HUES64 (cell line): ENCODE data around the gene SLC39A7. TPM values are rescaled to one million over a fixed set of nuclear protein-coding genes. Genes with fewer than 3 reads are reported as not detected.
A peak's percentile ranks its signal among the peaks of the same experiment; 100 is the strongest.

Experiments used
- H3K27ac ChIP-seq: 2 replicates; pipeline ENCODE4 v1.7.0; 2013; ENCODE audit warnings: low read depth, low read length, inconsistent platforms
- H3K27me3 ChIP-seq: 2 replicates; pipeline ENCODE4 v1.6.1; 2013; ENCODE audit warnings: mild to moderate bottlenecking, low read length; ENCODE audit not compliant: insufficient read depth
- H3K36me3 ChIP-seq: 2 replicates; pipeline ENCODE4 v1.6.1; 2013; ENCODE audit warnings: mild to moderate bottlenecking, low read length; ENCODE audit not compliant: insufficient read depth
- H3K4me1 ChIP-seq: 2 replicates; pipeline ENCODE4 v1.6.1; 2013; ENCODE audit warnings: mild to moderate bottlenecking, low read length, moderate library complexity; ENCODE audit not compliant: insufficient read depth
- H3K4me3 ChIP-seq: 2 replicates; pipeline ENCODE4 v1.5.1; 2013; ENCODE audit warnings: mild to moderate bottlenecking, low read length, moderate library complexity
- H3K9ac ChIP-seq: 2 replicates; pipeline ENCODE4 v1.6.1; 2013; ENCODE audit warnings: mild to moderate bottlenecking, low read depth, low read length
- H3K9me3 ChIP-seq: 2 replicates; pipeline ENCODE4 v1.6.1; 2013; ENCODE audit warnings: low read depth, low read length; ENCODE audit not compliant: insufficient read depth
- WGBS: fragments of 150-250, 120-280 bp; methylation state at CpG from one replicate; pipeline ENCODE4 v1.1.7; 2013; ENCODE audit warnings: missing lambda C conversion rate; 5-methylcytosine and 5-hydroxymethylcytosine counted together
- polyA plus RNA-seq, 2 experiments: library from polyadenylated mRNA; stranded (reverse); fragments of 50-300 nt; gene quantifications; one replicate each; pipeline ENCODE4 v1.2.3, GENCODE V29; 2013

The SLC39A7 gene, protein sequence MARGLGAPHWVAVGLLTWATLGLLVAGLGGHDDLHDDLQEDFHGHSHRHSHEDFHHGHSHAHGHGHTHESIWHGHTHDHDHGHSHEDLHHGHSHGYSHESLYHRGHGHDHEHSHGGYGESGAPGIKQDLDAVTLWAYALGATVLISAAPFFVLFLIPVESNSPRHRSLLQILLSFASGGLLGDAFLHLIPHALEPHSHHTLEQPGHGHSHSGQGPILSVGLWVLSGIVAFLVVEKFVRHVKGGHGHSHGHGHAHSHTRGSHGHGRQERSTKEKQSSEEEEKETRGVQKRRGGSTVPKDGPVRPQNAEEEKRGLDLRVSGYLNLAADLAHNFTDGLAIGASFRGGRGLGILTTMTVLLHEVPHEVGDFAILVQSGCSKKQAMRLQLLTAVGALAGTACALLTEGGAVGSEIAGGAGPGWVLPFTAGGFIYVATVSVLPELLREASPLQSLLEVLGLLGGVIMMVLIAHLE
- polyA plus RNA-seq (2013, experiment 1 of 2): 75.8 TPM
- polyA plus RNA-seq (2013, experiment 2 of 2): 72.8 TPM

DNA sequence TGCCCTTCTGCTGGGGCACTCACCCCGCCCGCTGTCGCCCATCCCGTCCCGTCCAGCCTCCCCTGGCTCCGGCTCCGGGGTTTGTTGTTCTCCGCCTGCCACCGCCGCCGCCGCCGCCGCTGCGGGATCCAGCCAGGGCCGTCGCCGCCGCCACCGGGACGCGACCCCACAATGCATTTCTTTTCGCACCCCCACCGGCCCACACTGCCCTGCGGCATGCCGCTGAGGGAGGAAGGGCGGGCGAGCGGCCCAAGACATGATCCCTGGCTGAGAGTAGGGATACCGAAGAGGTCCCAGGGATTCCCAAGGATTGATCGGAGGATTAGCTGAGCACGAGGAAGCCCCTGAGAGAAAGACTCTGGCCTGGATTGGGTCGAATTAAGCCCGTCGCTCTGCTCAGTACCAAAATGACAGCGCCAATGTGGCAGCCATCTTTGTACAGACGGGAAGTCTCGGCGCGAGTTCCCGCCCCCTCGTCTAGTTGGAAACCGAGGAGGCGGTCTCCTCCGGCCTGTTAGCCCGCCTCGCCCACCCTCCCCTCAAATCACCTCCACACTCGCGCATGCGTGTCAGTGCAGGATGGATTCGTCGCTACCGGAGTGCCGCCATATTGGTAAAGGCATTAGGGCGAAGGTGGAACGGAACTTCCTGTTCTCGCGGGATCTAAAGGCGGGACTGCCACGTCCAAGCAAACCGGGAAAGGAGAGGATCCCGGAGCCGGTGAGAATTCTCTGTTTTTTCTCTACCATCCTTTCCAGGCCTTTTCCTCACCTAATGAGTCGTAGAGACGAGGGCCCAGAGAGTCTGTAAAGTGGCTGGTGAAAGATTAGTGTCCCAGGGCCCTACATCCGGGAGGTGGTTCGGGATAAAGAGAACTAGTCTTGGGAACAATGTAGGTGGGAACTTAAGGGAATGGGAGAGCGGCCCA is at the start of gene SLC39A7, which contains the start of gene RXRB:
Gene SLC39A7 (plus strand): TSS at position 649 of the 928 bp plus-strand sequence. CDS start 379 bp downstream, outside the sequence.
Gene RXRB (minus strand): TSS at position 447 of the 928 bp plus-strand sequence. CDS start 189 bp downstream, at position 258.
- WGBS: under 1% methylated on average over 68 of the region's 68 CpGs
- H3K27ac ChIP-seq: peak within 1 kb of the TSS; percentile 99
- peaks cover 42% of the 10 kb centered on the region for H3K36me3 ChIP-seq
- no peaks in the 10 kb centered on the region for H3K9me3 ChIP-seq
- peak within 1 kb of the TSS; percentile 93 for H3K9ac ChIP-seq
- peak within 1 kb of the TSS; percentile 83 for H3K4me3 ChIP-seq
- peaks cover 23% of the 10 kb centered on the region for H3K4me1 ChIP-seq
- H3K27me3 ChIP-seq: peaks cover 6% of the 10 kb centered on the region

DNA sequence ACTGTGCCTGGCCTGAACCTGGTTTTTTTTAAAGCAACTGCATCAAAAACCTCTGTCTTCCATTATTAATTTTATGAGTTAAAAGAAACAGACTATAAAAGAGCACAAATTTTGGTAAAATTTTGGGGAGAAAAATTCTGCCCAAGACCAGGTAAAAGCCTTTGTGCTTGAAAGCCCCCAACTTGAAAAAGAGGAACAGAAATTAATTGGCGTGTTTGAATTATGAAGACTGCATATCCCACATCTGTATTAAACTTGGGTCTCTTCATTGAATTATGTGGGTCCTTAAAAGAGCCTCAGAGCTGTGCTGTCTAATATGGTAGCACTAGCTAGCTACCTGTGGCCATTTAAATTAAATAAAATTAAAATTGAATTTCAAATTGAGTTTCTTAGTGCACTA is 49.6 kb upstream of the SLC39A7 start:
- no peak overlapping the region for H3K4me3 ChIP-seq
- H3K9ac ChIP-seq: no peak overlapping the region
- no peaks in the 10 kb centered on the region; the same call in 1 of the 2 replicates for H3K27me3 ChIP-seq
- H3K27ac ChIP-seq: no peak overlapping the region
- 100% methylated on average over 1 of the region's 1 CpG for WGBS
- peaks cover 6% of the 10 kb centered on the region; the same call in 1 of the 2 replicates for H3K4me1 ChIP-seq
- peaks cover 5% of the 10 kb centered on the region for H3K9me3 ChIP-seq
- no peaks in the 10 kb centered on the region for H3K36me3 ChIP-seq

- WGBS: 77% methylated on average over 4 of the region's 4 CpGs
- Histone ChIP-seq H3K9ac (no peak overlapping the region), H3K27me3 (no peaks in the 10 kb centered on the region; the same call in 1 of the 2 replicates), H3K9me3 (peaks cover 5% of the 10 kb centered on the region), H3K27ac (no peak overlapping the region), H3K4me3 (no peak overlapping the region), H3K36me3 (no peaks in the 10 kb centered on the region), H3K4me1 (no peaks in the 10 kb centered on the region)
Observed at GRCh38 chr6:33154349-33154748, 46.3 kb upstream of the SLC39A7 start.

- Histone ChIP-seq H3K4me3 (no peak overlapping the region), H3K36me3 (no peaks in the 10 kb centered on the region), H3K9me3 (no peaks in the 10 kb centered on the region; the same call in 1 of the 2 replicates), H3K9ac (no peak overlapping the region), H3K27ac (no peak overlapping the region), H3K4me1 (peaks cover 6% of the 10 kb centered on the region), H3K27me3 (peaks cover 8% of the 10 kb centered on the region)
- 91% methylated on average over 6 of the region's 6 CpGs for WGBS
Observed at GRCh38 chr6:33156561-33156960, 44.1 kb upstream of the SLC39A7 start.

- Histone ChIP-seq H3K4me3 (no peak overlapping the region), H3K9me3 (no peaks in the 10 kb centered on the region), H3K9ac (no peak overlapping the region), H3K27me3 (peaks cover 12% of the 10 kb centered on the region), H3K4me1 (peaks cover 6% of the 10 kb centered on the region), H3K27ac (no peak overlapping the region), H3K36me3 (no peaks in the 10 kb centered on the region)
- 78% methylated on average over 1 of the region's 2 CpGs for WGBS
Observed at GRCh38 chr6:33156964-33157363, 43.7 kb upstream of the SLC39A7 start.

- Histone ChIP-seq H3K4me1 (peaks cover 6% of the 10 kb centered on the region), H3K9ac (no peak overlapping the region), H3K36me3 (no peaks in the 10 kb centered on the region), H3K4me3 (no peak overlapping the region), H3K27ac (no peak overlapping the region), H3K9me3 (no peaks in the 10 kb centered on the region), H3K27me3 (peaks cover 21% of the 10 kb centered on the region)
- WGBS: 93% methylated on average over 11 of the region's 11 CpGs
Observed at GRCh38 chr6:33160096-33160495, 40.6 kb upstream of the SLC39A7 start.

- Histone ChIP-seq H3K9ac (no peak overlapping the region), H3K27me3 (peaks cover 21% of the 10 kb centered on the region), H3K27ac (no peak overlapping the region), H3K36me3 (no peaks in the 10 kb centered on the region), H3K9me3 (no peaks in the 10 kb centered on the region), H3K4me1 (peaks cover 6% of the 10 kb centered on the region), H3K4me3 (peak overlapping the region; percentile 65; the same call in 1 of the 2 replicates)
- WGBS: 72% methylated on average over 12 of the region's 13 CpGs
Observed at GRCh38 chr6:33160728-33161344, 39.8 kb upstream of the SLC39A7 start.

DNA sequence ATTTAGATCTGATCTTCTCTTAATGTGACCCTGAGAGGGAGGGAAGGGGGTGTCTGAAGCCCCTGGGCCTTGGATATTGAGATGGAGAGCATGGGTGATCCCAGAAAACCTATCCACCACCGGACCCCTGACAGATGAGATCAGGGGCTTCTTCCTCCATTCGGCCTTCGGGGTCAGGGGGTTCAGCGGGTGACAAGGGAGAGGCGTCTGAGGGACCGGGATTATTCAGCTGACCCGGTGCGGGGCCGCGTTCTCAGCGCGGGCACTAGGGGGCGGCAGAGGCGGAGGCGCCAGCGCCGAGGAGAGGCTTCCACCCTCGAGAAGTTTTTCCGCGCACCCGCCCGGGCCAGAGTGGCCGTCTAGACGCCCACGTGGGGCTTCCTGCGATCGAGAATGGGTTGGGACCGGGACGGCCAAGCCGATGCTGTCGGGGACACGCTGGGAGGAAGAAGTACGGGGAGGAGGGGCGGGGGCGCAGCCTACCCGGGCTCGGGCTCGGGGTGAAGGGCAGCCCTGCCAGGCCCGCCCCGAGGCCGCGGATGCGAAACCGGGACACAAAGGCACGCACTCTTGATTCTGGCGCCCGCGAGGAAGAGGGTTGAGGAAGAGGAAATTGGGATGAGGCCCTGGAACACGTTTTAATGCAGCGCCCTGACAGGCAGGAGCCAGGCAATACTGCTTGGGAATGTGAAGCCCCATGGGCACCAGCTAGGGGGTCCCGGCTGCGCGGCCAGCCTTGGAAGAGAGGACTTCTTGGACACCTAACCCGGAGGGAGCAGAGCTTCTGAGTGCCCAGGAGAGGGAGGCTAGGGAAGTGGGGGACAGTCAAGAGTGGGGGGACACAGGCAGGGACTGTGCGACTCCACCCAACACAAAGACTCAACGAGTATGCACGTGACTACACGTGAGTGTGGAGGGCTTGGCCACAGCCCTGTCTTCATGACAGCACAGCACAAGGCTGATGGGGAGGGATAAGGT is 39.0 kb upstream of the SLC39A7 start:
- Histone ChIP-seq H3K27ac (no peak overlapping the region), H3K9ac (peak overlapping the region; percentile 83), H3K4me3 (peak overlapping the region; percentile 65), H3K9me3 (no peaks in the 10 kb centered on the region), H3K36me3 (no peaks in the 10 kb centered on the region), H3K27me3 (peaks cover 21% of the 10 kb centered on the region), H3K4me1 (peaks cover 6% of the 10 kb centered on the region)
- WGBS: 12% methylated on average over 58 of the region's 58 CpGs

DNA sequence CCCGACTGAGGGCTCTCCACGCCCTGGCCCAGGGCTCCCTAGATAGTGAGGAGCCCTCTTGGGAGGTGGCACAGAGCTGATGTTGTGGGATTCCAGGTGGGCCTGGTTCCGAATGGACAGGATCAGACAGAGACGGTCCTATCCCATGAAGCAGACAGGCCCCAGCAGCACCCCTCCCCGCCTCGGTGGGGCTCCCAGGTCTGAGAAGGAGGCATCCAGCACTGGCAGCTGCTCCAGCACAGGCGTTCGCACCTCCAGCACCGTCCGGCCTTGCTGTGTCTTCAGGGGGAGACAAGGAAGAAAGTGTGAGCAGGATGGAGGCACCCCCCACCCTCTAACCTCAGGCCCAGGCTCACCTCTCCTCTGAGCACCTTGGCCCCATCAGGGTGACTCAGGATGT is 37.1 kb upstream of the SLC39A7 start:
- H3K27ac ChIP-seq: no peak overlapping the region
- 92% methylated on average over 10 of the region's 10 CpGs for WGBS
- H3K4me1 ChIP-seq: peaks cover 6% of the 10 kb centered on the region
- no peak overlapping the region for H3K4me3 ChIP-seq
- H3K36me3 ChIP-seq: no peaks in the 10 kb centered on the region
- no peak overlapping the region for H3K9ac ChIP-seq
- peaks cover 21% of the 10 kb centered on the region for H3K27me3 ChIP-seq
- H3K9me3 ChIP-seq: no peaks in the 10 kb centered on the region

- Histone ChIP-seq H3K27me3 (peaks cover 21% of the 10 kb centered on the region), H3K9me3 (no peaks in the 10 kb centered on the region), H3K9ac (no peak overlapping the region)
Observed at GRCh38 chr6:33164176-33164575, 36.5 kb upstream of the SLC39A7 start.

More at GRCh38 chr6:33164176-33164575, 36.5 kb upstream of the SLC39A7 start:
- Histone ChIP-seq H3K27ac (no peak overlapping the region), H3K36me3 (no peaks in the 10 kb centered on the region), H3K4me1 (peaks cover 6% of the 10 kb centered on the region), H3K4me3 (no peak overlapping the region)
- WGBS: 71% methylated on average over 10 of the region's 10 CpGs
